ENCODE measurements around the gene CD200R1.

DNA sequence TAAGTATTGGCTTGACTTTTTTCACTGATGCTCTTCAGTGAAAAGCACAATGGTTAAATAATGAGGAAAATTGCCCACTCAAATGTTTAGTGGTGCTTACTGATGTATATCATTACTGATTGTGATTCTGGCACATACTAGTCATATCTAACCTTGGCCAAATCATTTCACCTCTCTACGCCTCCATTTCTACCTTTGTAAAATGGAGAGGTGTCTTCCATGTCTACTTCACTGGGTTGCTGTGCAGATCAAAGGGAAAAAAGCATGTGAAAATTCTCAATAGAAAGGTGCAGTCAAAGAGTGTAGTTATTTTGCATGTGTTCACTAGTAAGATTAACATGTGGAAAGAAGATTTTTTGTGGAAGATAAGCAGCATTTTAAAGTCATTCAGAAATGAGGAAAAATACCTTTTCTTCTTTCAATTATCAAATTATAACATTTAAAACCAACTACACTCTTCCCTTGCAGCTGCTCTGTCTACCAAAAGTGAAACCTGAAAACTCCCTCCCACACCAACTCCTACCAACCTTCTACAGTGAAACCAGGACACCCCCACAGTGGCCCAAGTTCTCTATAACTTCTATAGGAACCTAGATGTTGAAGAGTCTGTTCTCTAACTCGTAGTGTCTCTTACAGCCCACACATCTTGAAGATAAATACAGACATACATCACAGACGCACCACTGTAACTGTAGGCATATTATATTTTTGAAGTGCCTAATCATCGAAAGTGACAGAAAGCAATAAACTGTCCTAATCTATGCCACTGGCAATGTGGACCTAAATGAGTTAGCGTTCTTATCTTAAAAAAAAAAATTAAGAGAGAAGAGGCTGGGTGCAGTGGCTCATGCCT, 1.4 kb downstream of the CD200R1 start:
- TF ChIP-seq CTCF (IDR thresholded peaks at IDR 0.05) (no peak), EP300 (IDR thresholded peaks at IDR 0.05) (no peak), POLR2A (IDR thresholded peaks at IDR 0.05) (no peak), POLR2AphosphoS5 (IDR thresholded peaks at IDR 0.05) (no peak)

Data from suprapubic skin (tissue), 4 donors.